Brain microvascular endothelial cell (primary cell): ENCODE measurements around the gene ATG2B.

Source experiments
- DNase-seq: peaks from one replicate; pipeline ENCODE4 v3.0.0-alpha.2; 2020
- H3K27ac ChIP-seq: fragments of 250-450 bp; sonication (Bioruptor Pico); 2 replicates; pipeline ENCODE4 v1.5.1; 2020; ENCODE audit warnings: mild to moderate bottlenecking, moderate library complexity
- H3K27me3 ChIP-seq: fragments of 250-450 bp; sonication (Bioruptor Pico); replicated peaks from 2 replicates; pipeline ENCODE4 v1.5.1; 2020; ENCODE audit warnings: mild to moderate bottlenecking
- H3K36me3 ChIP-seq: fragments of 250-450 bp; sonication (Bioruptor Pico); replicated peaks from 2 replicates; pipeline ENCODE4 v1.5.1; 2020; ENCODE audit warnings: mild to moderate bottlenecking
- H3K4me3 ChIP-seq: 2 replicates; pipeline ENCODE4 v1.5.1; 2011; ENCODE audit warnings: low read depth, mild to moderate bottlenecking, control low read depth, low read length, moderate library complexity
- CTCF ChIP-seq: IDR thresholded peaks from 2 replicates; pipeline ENCODE4 v1.5.1; 2011; ENCODE audit warnings: low read depth, mild to moderate bottlenecking, moderate library complexity, low read length, control low read depth, inconsistent platforms; ENCODE audit errors: missing control alignments
- in situ Hi-C: cut with HindIII; loops from 2 replicates; pipeline ENCODE4 v1.10.0; 2017; ENCODE audit warnings: low sequenced_read_pairs, low pct_ligation_motif_present

The ATG2B gene

DNA sequence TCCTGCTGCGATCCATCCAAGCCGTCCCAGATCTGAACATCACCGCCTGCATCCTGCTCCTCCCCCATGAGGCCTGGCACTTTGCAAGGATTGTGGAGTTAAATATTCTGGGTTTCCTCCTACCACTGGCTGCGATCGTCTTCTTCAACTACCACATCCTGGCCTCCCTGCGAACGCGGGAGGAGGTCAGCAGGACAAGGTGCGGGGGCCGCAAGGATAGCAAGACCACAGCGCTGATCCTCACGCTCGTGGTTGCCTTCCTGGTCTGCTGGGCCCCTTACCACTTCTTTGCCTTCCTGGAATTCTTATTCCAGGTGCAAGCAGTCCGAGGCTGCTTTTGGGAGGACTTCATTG lies 99.0 kb downstream of the ATG2B start:
- Histone ChIP-seq H3K27ac (no peak overlapping the region), H3K27me3 (no peaks in the 10 kb centered on the region), H3K4me3 (no peak overlapping the region), H3K36me3 (no peaks in the 10 kb centered on the region)
- no peak for DNase-seq
- no peak for TF ChIP-seq CTCF
- in situ Hi-C loops = no loop called here

GRCh38 chr14:96263347-96264199 lies 99.6 kb downstream of the ATG2B start:
- DNase-seq = no peak
- TF ChIP-seq CTCF = no peak
- Histone ChIP-seq H3K4me3 (no peak overlapping the region), H3K36me3 (no peaks in the 10 kb centered on the region), H3K27ac (no peak overlapping the region), H3K27me3 (no peaks in the 10 kb centered on the region)
- in situ Hi-C loops = no loop called here

GRCh38 chr14:96261772-96262655 lies 101.1 kb downstream of the ATG2B start:
- H3K4me3 ChIP-seq = no peak overlapping the region
- no peak overlapping the region for H3K27ac ChIP-seq
- no peaks in the 10 kb centered on the region for H3K27me3 ChIP-seq
- H3K36me3 ChIP-seq = no peaks in the 10 kb centered on the region
- no peak for DNase-seq
- no peak for TF ChIP-seq CTCF
- in situ Hi-C loops = no loop called here

- H3K27me3 ChIP-seq = no peaks in the 10 kb centered on the region
- no peaks in the 10 kb centered on the region for H3K36me3 ChIP-seq
- in situ Hi-C loops = no loop called here
- no peak overlapping the region for H3K27ac ChIP-seq
- no peak for TF ChIP-seq CTCF
- no peak overlapping the region for H3K4me3 ChIP-seq
- no peak for DNase-seq
Observed at GRCh38 chr14:96261053-96261452, 102.1 kb downstream of the ATG2B start.

DNA sequence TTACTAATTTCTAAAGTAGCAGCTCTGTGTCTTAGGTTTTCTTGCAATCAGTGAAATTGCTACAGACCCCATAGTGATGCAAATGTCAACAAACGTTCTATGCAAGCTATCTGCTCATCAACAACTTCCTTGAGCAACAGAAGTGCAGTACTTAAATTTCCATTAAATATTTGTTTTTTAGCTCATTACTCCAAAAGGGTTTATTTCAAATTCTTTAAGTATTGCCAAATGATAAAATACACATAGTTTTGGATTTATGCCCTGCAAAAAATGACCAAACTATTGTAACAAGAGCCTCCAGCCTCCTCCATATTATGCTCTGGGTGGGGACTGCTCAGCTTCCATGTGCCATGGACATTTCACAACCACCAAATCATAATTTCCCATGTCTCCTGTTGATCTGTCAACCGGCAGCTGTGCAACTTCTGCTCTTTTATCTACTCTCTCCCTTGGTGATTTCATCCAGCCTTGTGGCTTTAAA lies 102.8 kb downstream of the ATG2B start:
- no peak for TF ChIP-seq CTCF
- H3K27ac ChIP-seq = no peak overlapping the region
- no peak for DNase-seq

More for the DNA sequence above, 102.8 kb downstream of the ATG2B start:
- Histone ChIP-seq H3K4me3 (no peak overlapping the region), H3K36me3 (no peaks in the 10 kb centered on the region), H3K27me3 (no peaks in the 10 kb centered on the region)
- in situ Hi-C loops = no loop called here
